GM19467 (cell line): ENCODE measurements around the gene PHOSPHO1.

Experiments used
- ATAC-seq: cut with Tn5 transposase; IDR thresholded peaks from one replicate; pipeline ENCODE4 v1.9.1; 2021; ENCODE audit warnings: mild to moderate bottlenecking, moderate library complexity; ENCODE audit not compliant: unreplicated experiment

Gene PHOSPHO1

DNA sequence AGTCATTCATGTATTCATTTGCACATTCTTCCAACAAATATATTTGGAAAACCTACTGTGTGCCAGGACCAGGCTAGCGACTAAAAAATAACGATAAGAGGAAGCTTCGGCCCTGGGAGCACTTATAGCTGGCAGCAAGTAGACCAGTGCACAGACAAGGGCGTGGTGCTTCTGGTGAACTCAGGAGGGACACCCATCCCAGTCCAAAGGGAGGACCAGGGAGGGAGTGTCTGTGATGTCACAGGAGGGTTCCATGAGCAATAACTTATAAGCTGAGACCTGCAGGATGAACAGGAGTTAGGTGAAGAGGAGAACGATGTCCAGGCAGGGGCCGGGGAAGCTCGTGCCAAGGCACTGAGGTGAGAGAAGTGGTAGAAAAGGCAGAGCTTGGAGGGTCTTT, 17.4 kb upstream of the PHOSPHO1 start:
- no peak for ATAC-seq

- ATAC-seq, result no peak
Measured at GRCh38 chr17:49244839-49245238, 14.3 kb upstream of the PHOSPHO1 start.

- ATAC-seq, result no peak
Measured at GRCh38 chr17:49242813-49243212, 12.2 kb upstream of the PHOSPHO1 start.

- no peak for ATAC-seq
Measured at GRCh38 chr17:49241692-49242397, 11.3 kb upstream of the PHOSPHO1 start.

- no peak for ATAC-seq
Measured at GRCh38 chr17:49241040-49241439, 10.5 kb upstream of the PHOSPHO1 start.

DNA sequence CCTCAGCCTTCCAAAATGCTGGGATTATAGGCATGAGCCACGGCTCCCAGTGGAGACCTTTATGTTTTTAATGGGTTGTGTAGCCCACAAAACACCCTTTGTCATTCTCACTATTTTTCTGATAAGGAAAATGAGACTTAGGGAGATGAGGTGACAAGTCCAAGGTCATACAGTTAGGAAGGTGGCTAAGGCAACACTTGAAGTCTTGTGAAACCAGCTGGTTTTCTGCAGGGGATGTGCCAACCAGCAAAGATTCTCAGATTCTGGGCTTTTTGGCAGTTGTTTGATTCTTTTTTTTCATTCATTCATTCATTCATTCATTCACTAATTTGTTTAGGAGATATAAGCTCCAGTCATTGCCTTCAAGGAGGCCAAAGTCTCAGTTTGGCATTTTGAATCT, 10.0 kb upstream of the PHOSPHO1 start:
- ATAC-seq, result no peak

DNA sequence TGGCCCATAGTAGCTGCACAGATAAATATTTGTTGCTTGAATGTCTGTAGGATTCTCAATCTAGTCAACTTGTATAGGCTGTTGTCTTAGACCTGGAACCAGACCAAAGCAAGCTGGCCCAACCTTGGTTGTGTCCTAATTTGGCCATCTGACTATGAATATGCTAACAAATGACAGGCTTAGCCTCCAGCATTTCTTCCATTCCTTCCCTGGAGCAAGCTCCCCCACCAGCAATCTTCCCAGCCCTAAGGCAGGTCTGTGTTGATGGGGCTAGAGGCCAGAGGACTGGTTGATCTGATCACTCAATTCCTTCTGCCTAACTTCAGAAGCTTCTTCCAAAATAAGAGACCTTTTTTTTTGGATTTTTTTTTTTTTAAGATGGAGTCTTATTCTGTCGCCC, 9.4 kb upstream of the PHOSPHO1 start:
- no peak for ATAC-seq

- no peak for ATAC-seq
Measured at GRCh38 chr17:49235896-49236295, 5.3 kb upstream of the PHOSPHO1 start.

DNA sequence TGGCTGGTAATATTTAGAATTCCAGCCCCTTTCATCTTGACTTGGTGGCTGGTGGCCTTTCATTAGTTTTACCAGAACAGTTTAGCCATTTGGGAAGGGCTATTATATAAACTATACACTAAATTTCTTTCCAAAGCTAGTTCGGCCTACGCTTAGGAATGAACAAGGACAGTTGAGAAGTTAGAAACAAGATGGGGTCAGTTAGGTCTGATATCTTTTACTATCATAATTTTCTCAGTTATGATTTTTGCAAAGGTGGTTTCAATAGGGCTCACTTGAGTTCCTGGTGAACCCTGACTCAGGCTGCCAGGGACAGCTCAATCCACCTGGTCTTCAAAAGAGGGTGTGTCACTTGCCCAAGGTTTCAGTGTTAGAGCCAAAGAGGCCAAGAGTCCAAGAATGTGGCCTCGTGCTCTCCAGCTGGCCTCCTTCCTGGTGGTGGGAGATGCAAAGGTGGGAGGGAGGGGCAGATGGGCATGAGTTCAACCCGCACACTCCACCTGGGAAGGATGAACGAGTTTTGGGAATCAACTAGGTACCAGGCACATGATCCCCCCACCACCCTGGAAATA, 4.0 kb upstream of the PHOSPHO1 start:
- ATAC-seq, result no peak

DNA sequence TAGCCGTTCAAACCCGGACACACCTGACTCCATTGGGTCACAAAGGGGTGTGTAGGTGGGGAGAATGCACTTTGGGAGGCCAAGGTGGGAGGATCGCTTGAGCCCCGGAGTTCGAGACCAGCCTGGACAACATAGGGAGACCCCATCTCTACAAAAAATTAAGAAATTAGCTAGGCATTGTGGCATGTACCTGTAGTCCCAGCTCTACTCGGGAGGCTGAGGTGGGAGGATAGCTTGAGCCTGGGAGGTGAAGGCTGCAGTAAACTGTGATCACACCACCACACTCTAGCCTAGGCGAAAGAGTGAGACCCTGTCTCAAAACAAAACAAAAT, 942 bp upstream of the PHOSPHO1 start:
- ATAC-seq, result no peak

DNA sequence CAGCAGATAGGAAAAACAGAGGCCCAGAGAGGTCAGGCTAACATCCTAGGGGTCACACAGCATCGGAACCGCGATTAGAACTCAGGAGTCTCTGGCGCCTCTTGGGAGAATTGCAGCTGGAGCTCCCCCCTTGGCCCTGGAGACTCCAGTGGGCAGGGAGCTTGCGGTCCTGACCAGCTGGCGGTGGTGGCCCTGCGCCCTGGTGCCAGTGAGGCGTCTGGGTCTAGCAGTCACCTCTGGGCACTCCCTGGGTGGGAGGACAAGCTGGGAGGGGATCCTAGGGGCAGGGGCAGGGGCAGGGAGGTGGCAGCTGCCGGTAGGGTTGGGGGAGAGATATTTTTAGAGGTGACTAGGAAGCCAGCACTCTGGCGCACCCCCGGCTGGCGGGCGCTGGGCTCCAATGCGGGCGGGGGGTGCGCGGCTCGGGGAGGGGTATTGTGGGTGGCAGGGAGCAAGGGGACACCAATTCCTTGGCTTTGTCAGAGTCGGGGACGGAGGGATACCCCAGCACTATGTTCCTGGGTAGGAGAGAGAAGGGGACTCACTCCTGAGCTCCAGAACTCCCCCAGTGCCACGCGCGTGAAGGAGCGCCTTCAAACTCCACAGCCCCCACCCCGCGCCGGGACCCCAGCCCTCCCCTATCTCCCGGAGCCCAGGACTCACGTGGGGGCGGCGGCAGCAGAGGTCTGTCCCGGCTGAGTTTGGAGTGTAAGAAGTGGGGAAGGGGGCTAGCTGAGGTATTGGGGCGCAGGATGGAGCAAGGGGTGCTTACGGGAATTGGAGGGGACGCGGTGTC, 584 bp downstream of the PHOSPHO1 start:
- ATAC-seq, result no peak

- ATAC-seq, result no peak
Measured at GRCh38 chr17:49229076-49229804, 1.3 kb downstream of the PHOSPHO1 start.

DNA sequence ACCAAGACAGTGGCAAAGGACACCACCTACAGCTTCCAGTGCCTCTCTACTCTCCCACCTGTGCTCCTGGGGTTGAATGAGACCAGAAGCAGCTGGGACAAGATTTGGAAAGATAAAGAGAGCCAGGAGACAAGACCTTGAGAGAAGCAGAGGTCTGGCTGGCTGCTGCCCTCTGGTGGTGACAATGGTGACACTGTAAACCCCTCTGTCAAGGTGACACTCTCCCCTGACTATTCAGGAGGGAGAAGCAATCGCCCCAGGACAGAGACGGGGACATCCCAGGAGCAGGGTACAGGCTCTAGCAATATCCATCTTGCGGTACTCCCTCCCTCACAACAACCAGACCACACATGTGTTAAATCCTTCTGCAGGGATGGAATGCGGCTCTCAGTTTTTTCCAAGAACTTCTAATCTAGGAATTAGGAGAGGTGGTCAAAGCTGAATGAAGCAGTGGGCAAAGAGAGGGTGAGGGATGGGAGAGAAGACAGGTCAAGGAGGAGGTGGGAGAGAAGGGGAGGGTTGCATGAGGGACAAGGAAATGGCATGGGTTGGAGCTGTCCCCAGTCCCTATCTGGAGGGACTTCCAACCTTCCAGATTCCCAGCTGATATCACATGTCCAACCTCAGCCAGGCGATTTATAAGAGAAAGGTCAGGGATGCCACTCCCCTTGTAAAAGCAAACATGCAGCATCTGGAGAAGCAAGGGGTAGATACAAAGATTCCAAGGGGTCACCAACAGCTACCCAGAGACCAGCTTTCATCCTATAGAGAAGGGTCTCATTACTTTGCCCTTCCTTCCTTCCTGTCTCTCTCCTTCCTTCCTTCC, 2.9 kb downstream of the PHOSPHO1 start:
- ATAC-seq, result no peak

- no peak for ATAC-seq
Measured at GRCh38 chr17:49226771-49227435, 3.7 kb downstream of the PHOSPHO1 start.

GRCh38 chr17:49225554-49226236, 4.9 kb downstream of the PHOSPHO1 start:
- no peak for ATAC-seq

DNA sequence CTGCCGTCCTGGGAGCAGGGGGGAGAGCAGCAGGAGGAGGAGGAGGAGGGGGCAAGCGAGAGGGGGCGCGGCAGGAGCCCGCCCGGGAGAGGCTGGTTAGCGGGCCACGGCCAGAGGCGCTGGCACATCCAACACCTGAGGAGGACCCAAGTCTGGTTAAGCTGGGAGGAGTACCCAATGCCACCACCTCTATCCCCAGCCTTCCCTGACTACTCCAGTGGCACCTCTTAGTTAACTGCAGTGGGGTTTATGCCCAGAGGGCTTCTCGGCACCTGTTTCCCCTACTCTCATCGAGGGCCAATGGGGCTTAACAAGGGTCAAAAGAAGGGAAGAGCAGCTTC, 5.6 kb downstream of the PHOSPHO1 start:
- ATAC-seq, result no peak

GRCh38 chr17:49224198-49224996, 6.2 kb downstream of the PHOSPHO1 start:
- ATAC-seq, result no peak

DNA sequence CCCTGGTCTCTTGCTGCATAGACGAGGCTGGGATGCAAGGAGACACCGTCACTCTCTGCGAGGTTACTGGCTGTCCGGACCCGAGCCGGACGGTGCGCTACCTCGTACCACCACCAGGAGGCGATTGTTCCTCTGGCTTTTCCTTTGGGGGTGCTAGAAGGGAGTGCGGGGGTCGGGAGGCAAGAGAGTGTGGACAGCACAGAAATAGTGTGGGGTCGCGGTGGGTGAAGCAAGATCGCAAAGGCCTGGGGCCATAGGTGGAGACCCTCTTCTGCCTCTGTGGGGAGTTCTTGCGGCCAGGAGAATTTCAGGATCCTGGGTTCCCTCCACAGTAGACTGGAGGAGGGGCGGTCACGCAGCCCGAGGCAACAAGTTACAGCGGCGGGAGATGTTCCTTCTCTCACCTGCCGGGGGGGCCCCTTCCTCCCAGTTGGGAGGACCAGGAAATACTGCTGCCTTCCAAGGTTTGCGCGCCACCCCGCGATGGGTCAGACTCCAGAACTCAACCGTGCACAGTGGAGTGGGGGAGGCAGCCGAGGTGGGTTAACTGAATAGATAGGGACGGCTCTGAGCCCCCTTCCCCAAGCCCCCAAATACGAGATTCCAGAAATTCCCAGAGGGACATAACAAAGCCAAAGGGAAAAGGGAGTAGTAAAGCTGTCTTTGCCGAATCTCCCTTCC, 6.9 kb downstream of the PHOSPHO1 start:
- ATAC-seq, result no peak
